Anterior cingulate cortex (tissue), 58 donors: ENCODE measurements around the gene PLEKHA4.

ENCODE experiments used
- DNase-seq, 58 donors: peaks; one replicate each; lab custom pipeline; 2025; lab: John Stamatoyannopoulos, UW

The PLEKHA4 gene

DNA sequence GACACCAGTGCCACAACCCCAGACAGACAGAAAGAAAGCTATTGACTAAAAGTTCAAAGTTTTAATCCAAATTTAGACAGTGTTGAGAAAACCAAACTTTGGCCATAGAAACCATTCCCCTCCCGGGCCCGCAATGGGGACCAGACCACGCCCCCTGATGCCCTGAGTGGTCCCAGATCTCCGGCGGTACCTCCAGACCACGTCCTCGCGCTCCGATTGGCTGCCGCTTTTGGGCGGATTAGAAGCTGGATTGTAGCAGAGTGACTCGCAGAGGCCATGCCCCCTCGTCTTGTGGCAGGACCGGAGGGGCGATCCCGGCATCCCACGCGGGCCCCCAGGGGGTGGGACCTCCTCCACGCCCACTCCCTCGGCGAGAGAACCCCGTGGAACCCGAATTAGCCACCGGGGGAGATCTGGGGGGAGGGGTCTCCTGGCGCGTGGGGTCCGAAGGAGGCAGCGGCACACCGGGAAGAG is 31.3 kb downstream of the PLEKHA4 start:
- peak in 55 of 58 donors; percentile 24 to 91 (median 75) for DNase-seq

DNA sequence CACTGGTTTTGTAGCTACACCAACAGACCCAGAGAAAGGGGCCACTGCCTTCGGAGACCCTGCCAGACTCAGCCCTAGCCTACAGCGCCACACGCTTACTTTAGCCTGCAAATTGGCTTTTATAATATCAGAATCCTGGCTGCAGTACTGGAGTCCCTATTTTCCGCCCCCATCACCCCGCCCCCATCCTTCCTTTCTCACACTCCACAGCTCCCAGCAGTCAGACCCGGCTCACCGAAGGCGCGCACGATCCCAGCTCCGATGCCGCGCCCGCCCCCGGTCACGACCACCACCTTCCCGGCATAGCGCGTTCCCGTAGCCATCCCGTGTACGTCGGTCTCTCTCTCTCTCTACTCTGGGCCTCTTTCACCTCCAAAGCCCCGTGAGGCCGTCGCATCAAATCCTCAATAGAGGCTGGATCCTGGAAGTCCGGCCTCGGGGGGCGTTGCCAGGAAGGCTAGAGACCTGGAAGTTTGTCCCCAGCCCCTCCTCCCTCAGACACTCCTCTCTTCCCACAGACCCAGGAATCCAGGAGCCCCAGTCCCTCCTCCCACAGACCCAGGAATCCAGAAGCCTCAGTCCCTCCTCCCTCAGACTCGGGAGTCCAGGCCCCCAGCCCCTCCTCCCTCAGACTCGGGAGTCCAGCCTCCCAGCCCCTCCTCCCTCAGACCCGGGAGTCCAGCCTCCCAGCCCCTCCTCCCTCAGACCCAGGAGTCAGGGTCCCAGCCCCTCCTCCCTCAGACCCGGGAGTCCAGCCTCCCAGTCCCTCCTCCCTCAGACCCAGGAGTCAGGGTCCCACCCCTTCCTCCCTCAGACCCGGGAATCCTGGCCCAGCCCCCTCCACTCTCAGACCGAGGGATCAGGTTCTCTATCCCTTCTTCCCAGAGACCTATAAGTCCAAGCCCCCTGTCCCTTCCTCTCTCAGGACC is 32.1 kb downstream of the PLEKHA4 start, which contains the start of gene HSD17B14:
TSS of gene HSD17B14 (minus strand) at position 403 of the 929 bp plus-strand sequence. CDS start at position 323, 80 bp downstream.
- DNase-seq, result peak in 46 of 58 donors; percentile 14 to 69 (median 46)

DNA sequence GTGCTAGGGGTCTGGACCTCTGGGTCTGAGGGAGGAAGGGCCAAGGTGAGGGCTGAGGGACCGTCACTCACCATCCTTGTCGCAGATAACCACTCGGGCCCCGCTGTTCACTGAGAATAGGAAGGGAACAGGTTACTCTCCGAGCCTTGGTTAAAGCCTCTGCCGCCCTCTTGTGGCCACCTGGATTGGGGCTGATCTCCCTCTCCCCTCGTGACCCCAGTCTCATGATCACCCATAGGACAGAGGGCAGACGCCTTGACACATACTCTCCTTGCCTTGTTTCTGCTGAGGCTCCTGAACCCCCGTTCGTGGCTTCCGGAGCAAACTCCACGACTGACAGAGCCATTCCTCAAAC is 32.7 kb downstream of the PLEKHA4 start:
- peak in 57 of 58 donors; percentile 13 to 94 (median 80) for DNase-seq

DNA sequence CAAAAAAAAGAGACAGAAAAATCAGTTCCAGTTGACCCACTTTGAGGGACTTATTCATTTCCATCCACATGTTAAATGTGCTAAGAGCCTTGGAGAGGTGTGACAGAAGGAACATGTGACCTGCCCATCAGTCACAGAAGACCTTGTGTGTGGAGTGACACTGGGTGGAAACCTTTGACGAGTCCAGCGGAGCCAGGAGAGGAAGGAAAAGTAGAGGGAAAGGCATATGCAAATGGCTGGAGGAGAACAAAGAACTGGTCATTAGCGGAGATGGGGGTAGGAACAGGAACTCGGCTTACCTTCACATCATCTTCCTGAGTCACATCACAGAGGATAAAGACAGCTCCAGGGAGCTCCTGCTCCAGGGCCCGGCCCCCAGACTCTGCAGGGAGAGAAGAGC is 34.4 kb downstream of the PLEKHA4 start:
- no peak for DNase-seq

DNA sequence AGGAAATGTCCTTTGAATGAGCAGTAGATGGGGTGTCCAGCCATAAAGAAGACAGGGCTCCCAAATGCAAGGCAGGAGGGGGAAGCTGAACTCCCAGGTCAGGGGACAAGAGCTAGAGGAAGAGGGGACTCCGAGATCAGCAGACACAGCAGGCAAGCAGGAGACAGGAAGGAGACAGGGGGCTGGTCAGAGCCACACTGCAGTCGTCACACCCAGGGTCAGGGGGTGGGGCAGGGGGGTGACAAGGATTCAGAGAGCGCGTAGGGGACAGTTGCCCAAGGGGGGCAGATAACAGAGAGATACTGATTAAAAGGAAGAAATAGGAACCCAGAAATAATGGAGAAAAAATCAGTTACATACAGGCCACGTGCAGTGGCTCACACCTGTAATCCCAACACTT is 35.4 kb downstream of the PLEKHA4 start:
- DNase-seq, result no peak

DNA sequence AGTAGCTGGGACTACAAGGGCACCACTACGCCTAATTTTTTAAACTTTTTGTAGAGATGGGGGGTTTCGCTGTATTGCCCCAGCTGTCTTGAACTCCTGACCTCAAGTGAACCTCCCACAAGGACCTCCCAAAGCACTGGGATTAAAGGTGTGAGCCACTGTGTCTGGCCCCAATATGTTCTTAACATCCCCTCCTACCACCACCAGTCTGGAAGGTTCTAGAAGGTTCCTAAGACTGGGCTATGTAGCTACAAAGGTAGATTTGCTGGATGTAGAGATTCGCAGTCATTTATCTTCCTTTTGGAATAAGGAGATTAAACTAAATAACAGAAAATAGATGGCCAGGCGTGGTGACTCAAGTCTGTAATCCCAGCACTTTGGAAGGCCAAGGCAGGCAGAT is 37.5 kb downstream of the PLEKHA4 start:
- DNase-seq, result no peak

DNA sequence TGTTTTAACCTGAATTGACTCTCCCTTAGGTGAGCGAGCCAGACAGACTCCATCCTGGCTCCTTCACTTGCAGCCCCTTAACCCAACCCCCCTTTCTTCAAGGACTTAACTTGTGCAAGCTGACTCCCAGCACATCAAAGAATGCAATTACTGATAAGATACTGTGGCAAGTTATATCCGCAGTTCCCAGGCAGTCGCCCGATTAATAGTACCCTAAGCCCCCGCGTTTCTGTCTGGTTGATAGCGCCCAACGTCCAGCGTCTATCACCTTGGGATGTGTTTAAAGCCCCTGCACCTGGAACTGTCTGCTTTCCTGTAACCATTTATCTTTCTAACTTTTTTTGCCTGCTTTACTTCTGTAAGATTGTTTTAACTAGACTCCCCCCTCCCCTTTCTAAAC is 38.3 kb downstream of the PLEKHA4 start:
- DNase-seq, result no peak

DNA sequence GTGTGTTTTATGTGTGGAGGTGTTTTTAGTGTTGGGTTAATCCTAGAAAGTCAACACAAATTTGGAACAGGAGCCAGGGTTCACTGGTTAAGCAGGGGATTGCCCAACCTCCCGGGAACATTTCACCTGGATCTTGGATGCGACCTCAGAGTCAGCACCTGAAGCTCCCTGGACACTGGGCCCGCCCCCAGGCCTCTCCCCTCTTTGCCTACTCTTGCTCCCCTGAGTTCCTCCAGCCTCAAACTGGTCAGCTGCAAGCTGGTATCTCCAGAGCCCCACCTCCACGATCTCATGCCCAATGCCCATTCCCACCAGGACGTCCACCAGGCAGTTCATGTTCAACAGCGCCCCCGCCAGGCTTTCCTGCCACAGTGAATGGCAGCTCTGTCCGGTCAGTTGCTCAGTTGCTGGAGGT is 41.8 kb downstream of the PLEKHA4 start:
- DNase-seq, result no peak

DNA sequence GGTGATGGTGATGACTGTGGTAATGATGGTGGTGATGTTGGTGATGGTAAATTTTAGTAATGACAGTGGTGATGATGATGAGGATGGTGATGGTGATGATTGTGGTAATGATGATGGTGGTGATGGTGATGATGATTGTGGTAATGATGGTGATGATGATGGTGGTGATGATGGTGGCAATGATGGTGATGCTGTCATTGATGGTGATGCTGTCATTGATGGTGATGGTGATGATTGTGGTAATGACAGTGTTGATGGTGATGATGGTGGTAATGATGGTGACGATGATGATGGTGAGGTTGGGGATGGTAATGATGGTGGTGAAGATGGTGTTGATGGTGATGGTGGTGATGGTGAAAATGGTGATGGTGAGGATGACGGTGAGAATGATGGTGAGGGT is 45.9 kb downstream of the PLEKHA4 start:
- DNase-seq, result no peak

DNA sequence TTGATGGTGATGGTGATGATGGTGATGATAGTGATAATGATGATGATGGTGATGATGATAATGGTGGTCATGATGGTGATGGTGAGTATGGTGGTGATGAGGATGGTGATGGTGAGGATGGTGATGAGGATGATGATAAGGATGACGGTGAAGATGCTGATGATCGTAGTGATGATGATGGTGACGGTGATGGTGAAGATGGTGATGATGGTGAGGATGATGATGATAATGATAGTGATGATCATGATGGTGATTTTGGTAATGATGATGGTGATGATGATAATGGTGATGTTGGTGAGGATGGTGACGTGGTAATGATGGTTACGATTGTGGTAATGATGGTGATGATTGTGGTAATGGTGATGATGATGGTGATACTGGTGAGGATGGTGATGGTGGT is 46.8 kb downstream of the PLEKHA4 start:
- no peak for DNase-seq

DNA sequence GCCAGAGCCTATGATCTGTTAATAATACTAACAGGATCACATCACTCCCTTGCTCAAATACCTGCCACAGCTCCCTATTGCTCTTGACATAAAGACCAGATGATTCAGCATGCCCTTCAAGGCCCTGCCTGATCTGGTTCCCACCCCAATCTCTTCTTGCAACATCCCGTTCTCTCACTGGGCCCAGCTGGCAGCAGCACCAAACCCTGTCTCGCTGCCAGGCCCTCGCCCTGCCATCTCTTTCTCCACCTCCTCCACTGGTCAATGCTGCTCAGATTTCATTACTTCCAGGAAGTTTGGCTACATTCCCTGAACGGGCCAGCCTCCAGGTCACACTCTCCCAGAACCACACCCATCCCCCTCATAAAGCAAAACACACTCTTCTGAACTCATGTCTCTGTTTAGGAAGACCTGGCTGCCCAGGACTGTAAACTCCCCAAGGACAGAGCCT is 49.0 kb downstream of the PLEKHA4 start:
- DNase-seq, result peak in 46 of 58 donors; percentile 5 to 78 (median 40)

DNA sequence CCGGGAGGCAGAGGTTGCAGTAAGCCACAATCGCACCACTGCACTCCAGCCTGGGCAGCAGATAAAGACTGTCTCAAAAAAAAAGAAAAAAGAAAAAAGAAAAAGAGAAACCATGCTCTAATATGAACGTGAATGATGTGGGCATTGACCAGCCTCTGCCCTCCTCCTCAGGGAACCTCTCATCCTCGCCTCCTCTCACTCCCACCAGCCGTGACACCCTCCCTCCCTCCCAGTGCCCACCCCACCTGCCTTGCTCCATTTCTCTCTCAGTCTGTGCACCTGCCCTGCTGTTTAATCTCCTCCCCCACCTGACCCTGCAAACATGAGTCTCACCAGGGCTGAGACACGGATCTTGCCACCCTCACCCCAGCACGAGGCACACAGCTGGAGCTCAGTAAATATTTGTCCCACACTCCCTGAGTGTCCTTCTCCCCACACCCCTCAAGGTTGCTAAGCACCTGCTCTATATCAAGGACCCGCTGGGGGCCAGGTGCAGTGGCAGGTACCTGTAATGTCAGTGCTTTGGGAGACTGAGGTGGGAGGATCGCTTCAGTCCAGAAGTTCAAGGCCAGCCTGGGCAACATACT is 50.1 kb downstream of the PLEKHA4 start:
- no peak for DNase-seq

DNA sequence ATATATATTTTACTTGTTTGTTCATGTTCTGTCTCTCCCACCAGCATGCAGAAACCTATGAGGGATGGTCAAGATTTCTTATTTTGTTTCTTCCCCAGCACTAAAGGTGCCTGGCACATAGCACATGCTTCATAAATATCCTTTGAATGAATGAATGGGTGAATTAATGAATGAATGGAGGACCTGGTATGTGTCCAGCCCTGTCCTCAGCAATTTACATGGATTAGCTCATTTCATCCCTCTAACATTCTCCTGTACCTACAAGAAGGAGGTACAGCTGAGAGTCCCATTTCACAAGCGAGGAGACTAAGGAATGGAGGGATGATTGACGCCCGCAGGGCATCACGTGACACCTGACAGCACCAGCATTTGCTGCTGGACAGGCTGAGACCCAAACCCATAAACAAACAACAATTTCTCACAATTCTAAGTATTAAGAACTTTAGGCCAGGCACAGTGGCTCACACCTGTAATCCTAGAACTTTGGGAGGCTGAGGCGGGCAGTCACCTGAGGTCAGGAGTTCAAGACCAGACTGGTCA is 50.8 kb downstream of the PLEKHA4 start:
- no peak for DNase-seq

DNA sequence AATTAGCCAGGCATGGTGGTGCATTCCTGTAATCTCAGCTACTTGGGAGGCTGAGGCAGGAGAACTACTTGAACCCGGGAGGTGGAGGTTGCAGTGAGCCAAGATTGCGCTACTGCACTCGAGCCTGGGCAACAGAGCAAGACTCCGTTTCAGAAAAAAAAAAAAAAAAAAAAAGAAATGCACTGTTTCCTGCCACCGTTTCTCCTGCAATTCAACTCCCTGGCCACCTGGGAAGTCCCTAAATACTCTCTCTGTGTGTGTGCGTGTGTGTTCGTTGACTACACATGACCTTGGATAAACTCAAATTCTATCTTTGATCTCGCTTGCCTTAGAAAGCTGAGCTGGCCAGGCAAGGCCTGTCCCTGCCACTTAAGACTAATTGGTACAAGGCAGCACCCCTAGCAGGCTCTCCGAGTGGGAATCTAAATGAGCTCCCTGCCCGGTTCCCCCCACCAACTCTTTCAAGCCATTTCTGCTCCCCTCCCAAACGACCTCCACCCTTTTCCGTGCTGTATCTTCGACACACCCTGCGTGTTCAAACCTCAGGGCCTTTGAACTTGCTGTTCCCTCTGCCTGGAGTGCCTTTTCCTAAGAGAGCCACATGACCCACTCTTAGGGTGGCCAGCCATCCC is 52.4 kb downstream of the PLEKHA4 start:
- no peak for DNase-seq

DNA sequence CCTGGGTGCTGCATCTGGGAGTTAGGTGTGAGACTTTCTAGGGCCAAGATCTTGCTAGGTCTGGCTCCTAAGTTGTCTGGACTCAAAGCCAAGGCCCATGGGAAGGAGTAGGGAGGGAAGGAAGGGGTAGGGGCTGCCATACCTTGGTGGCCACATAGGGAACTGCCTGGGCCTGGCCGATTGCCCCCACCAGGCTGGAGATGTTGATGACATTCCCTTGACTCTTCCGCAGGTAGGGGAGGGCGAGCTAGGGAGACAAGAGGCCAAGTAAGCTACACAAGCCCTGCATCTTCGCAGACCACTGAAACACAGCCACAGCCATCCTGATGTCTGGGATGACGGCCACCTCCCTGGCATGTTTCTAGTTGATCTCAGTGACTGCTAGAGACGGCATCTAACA is 53.5 kb downstream of the PLEKHA4 start:
- DNase-seq, result no peak

DNA sequence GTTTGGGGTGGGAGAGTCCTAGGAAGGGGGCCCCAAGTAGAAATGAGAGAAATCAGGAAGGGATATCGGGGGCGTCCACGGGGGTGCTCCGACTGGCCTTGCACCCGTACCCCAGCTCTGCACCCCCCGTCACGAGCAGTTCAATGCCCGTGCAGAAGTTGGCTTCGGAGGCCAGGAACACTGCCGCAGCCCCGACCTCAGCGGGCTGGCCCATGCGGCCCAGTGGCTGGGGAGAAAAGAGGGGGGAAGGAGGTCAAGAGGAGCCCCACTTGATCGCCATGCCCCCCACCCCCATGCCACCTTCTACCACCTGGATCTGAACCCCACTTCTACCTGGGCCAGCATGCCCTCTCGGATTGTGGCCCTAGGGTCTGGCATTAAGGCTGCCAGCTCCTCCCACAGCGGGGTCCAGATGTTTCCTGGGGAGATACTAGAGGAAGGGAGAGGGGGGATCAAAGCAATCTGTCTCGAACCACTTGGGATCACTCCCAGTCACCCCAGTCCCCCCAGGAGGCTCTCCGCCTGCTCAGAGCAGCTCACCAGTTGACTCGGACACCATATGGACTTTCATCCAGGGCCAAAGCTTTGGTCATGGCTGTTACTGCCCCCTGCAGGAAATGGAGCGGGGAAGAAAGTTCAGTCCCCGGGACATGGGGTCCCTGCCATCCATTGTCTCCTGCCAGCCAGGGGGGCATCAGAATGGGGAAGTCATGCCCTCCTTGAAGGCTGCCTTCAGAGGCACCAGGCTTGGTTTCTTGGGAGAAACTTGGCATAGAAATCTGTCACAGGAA is 55.1 kb downstream of the PLEKHA4 start:
- no peak for DNase-seq

DNA sequence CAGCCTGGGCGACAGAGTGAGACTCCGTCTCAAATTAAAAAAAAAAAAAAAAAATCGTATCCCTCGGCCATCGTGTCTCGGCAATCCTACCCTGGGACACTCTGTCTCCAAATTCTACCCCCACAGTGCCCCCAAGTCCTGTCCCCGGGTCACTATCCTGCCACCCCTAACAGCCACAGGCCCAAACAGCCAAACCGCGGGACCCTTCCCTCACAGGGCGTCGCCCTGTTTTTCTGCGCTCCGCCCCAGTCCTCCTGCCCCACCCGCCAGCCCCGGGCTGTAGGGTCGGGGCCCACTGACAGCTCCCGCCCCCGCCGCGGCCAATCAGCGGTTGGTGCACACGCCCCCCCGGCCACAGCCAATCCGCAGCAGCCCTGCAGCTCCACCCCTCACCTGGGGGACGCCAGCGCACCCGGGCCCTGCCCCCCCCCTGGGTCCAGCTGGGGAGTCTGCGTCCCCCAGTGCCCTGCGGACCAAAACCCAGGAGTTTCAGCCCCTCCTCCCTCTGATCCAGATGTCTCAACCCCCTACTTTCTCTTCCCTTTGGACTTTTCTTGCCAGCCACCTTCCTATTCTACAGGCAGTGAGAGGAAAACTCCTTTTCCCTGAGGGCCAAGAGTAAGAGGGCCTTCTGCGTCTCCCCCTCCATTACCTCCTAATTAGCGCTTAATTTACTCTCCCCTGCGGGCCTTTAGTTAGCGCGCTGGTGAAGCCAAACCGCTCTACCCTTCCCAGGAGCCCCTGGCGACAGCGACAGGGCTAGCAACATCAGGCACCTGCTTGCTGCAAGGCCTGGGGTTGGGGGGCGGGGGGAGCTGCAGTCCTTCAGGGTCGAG is 56.1 kb downstream of the PLEKHA4 start:
- DNase-seq, result peak in 54 of 58 donors; percentile 12 to 89 (median 70)

DNA sequence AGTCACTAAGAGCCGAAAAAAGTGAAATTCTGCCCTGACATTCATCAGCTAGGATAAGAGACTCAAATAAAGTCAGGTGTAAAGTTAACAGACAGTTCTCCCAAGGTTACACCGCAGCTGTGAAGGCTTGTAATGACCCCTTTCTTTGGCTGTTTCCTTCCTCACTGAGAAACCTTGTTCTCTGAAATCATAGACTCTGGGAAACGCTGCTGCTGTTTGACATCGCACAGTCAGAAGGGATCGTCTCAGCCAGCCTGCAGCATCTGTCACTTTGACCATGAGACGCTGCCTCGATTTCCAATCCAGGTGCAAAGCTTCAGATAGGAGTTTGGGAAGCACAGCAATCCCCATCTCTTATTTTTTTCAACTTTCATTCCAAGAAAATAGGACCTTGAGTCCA is 58.3 kb downstream of the PLEKHA4 start:
- peak in 1 of 58 donors; percentile 21 for DNase-seq
